Sigmoid colon (tissue), 4 donors: Measurements from ENCODE around the gene SMG7.

ENCODE experiments used
- CTCF ChIP-seq, 4 experiments: fragments of 450-650 bp in 3 of 4; fragments of 200-600 bp in 1 of 4; IDR thresholded peaks; one replicate each; pipeline ENCODE4 v1.5.1; 2016 to 2019; ENCODE audit warnings: antibody characterized with exemption in 4 of 4, mild to moderate bottlenecking in 3 of 4, moderate library complexity in 2 of 4
- EP300 ChIP-seq, 4 donors: sonication (generic); formaldehyde crosslinking; IDR thresholded peaks; one replicate each; pipeline ENCODE4 v1.6.1; 2017; ENCODE audit warnings: antibody characterized with exemption in 4 of 4
- POLR2A ChIP-seq, 2 donors: fragments of 450-650 bp; IDR thresholded peaks; one replicate each; pipeline ENCODE4 v1.6.1; 2016; ENCODE audit warnings: antibody characterized with exemption in 2 of 2, mild to moderate bottlenecking in 2 of 2, moderate library complexity in 2 of 2

DNA sequence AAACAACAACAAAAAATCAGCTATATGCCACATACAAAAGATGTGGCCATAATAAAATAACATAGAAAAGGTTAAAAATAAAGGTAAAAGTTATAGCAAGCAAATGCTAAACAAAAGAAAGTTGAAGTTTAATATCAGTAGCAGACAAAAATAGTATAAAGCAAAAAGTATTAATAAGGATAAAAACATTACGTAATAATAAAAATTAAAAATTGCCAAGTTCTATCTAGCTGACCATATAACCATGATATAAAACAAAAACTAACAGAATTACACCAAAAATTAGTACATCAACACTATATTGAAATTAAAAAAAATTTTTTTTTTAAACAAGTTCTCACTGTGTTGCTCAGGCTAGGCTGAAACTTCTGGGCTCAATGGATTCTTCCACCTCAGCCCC, 15.5 kb upstream of the SMG7 start:
- TF ChIP-seq EP300 (IDR thresholded peaks at IDR 0.05): no peak
- TF ChIP-seq CTCF (IDR thresholded peaks at IDR 0.05): no peak
- no peak for TF ChIP-seq POLR2A (IDR thresholded peaks at IDR 0.05)
